ENCODE results near the gene FUCA2.

DNA sequence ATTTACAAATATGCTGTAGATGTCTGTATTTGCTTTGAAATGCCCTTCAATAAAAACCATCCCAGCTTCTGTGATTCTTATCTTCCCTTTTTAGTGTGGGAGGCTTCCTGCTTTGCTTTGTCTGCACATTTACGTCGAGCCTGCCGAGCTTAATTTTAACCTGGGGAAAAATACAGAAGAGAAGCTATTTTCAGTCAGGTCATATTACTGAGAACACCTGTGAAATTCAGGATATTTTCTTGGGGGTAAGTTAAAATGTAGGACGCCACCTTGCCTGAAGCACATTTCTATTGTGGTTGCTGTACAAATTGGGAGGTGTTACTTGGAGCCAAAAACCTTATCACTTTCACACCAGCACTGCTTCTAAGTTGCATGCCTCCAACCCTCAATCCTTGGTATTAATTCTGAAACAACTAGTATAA, 43.6 kb upstream of the FUCA2 start:
- TF ChIP-seq, protein P1, sequence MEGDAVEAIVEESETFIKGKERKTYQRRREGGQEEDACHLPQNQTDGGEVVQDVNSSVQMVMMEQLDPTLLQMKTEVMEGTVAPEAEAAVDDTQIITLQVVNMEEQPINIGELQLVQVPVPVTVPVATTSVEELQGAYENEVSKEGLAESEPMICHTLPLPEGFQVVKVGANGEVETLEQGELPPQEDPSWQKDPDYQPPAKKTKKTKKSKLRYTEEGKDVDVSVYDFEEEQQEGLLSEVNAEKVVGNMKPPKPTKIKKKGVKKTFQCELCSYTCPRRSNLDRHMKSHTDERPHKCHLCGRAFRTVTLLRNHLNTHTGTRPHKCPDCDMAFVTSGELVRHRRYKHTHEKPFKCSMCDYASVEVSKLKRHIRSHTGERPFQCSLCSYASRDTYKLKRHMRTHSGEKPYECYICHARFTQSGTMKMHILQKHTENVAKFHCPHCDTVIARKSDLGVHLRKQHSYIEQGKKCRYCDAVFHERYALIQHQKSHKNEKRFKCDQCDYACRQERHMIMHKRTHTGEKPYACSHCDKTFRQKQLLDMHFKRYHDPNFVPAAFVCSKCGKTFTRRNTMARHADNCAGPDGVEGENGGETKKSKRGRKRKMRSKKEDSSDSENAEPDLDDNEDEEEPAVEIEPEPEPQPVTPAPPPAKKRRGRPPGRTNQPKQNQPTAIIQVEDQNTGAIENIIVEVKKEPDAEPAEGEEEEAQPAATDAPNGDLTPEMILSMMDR (IDR thresholded peaks at IDR 0.05; ENCODE audit: low read depth, low read length, poor library complexity, severe bottlenecking), result no peak
- TF ChIP-seq EZH2phosphoT487 (IDR thresholded peaks at IDR 0.05; ENCODE audit: borderline replicate concordance, low read length), result no peak

Data from DOHH2 (cell line).